HepG2 (cell line): ENCODE results near the gene SH3PXD2A. TPM values are rescaled to one million over a fixed set of nuclear protein-coding genes. Genes with fewer than 3 reads are reported as not detected.

Experiments
- CBFB ChIP-seq: sonication (generic); formaldehyde crosslinking; IDR thresholded peaks from 2 replicates; pipeline ENCODE4 v1.4.0; 2020; ENCODE audit warnings: missing genetic modification reagents
- GATAD2A ChIP-seq: IDR thresholded peaks from 2 replicates; pipeline ENCODE4 v1.6.1; 2016
- HOXA7 ChIP-seq: sonication (generic); formaldehyde crosslinking; IDR thresholded peaks from 2 replicates; pipeline ENCODE4 v1.8.1; 2022; ENCODE audit warnings: mild to moderate bottlenecking, missing genetic modification reagents, moderate library complexity
- MBNL3 ChIP-seq: fragments of 250-450 bp; sonication (Bioruptor Pico); conservative IDR thresholded peaks from 2 replicates; pipeline ENCODE4 v1.8.0; 2022; ENCODE audit warnings: mild to moderate bottlenecking, inconsistent platforms
- MIER3 ChIP-seq: IDR thresholded peaks from 2 replicates; pipeline ENCODE4 v1.6.1; 2016; ENCODE audit warnings: missing compliant biosample characterization, borderline replicate concordance
- RELA ChIP-seq: sonication (generic); formaldehyde crosslinking; IDR thresholded peaks from 2 replicates; pipeline ENCODE4 v1.4.0; 2020; ENCODE audit warnings: missing genetic modification reagents
- REST ChIP-seq, 2 experiments: IDR thresholded peaks; 2 replicates each; pipeline ENCODE4 v1.6.1; 2011 to 2012; ENCODE audit warnings: low read length in 2 of 2, borderline replicate concordance in 1 of 2, low read depth in 1 of 2, mild to moderate bottlenecking in 1 of 2, moderate library complexity in 1 of 2
- SIN3B ChIP-seq: fragments of 150-350 bp; IDR thresholded peaks from 2 replicates; pipeline ENCODE4 v1.6.1; 2014; ENCODE audit warnings: low read length
- SYNCRIP ChIP-seq: fragments of 200-400 bp; formaldehyde crosslinking; IDR thresholded peaks from 2 replicates; pipeline ENCODE4 v1.6.1; 2018; ENCODE audit warnings: mild to moderate bottlenecking, low read depth, low read length; ENCODE audit not compliant: insufficient read depth
- TFAP4 ChIP-seq: sonication (generic); IDR thresholded peaks from 2 replicates; pipeline ENCODE4 v1.6.1; 2016; ENCODE audit warnings: low read depth, borderline replicate concordance
- ZC3H4 ChIP-seq: sonication (generic); formaldehyde crosslinking; IDR thresholded peaks from 2 replicates; pipeline ENCODE4 v1.4.0; 2020; ENCODE audit warnings: missing genetic modification reagents, borderline replicate concordance
- ZNF142 ChIP-seq: sonication (generic); formaldehyde crosslinking; IDR thresholded peaks from 2 replicates; pipeline ENCODE4 v1.4.0; 2020; ENCODE audit warnings: missing genetic modification reagents
- ZNF354B ChIP-seq: sonication (generic); formaldehyde crosslinking; IDR thresholded peaks from 2 replicates; pipeline ENCODE4 v1.8.0; 2022; ENCODE audit warnings: mild to moderate bottlenecking, missing genetic modification reagents
- ZNF512B ChIP-seq: sonication (generic); formaldehyde crosslinking; IDR thresholded peaks from 2 replicates; pipeline ENCODE4 v1.5.1; 2020; ENCODE audit warnings: missing genetic modification reagents, mild to moderate bottlenecking, borderline replicate concordance
- ZNF615 ChIP-seq: sonication (generic); formaldehyde crosslinking; IDR thresholded peaks from 2 replicates; pipeline ENCODE4 v1.5.0; 2020; ENCODE audit warnings: mild to moderate bottlenecking, missing genetic modification reagents, borderline replicate concordance
- ZNF629 ChIP-seq: sonication (generic); formaldehyde crosslinking; conservative IDR thresholded peaks from 2 replicates; pipeline ENCODE4 v1.5.0; 2020; ENCODE audit warnings: missing genetic modification reagents
- polyA plus RNA-seq, 8 experiments: library from polyadenylated mRNA; depleted of rRNA in 3 of 8; stranded (reverse) in 7 of 8; unstranded in 1 of 8; fragments of >200 nt; fragmentation: Illumina TruSeq in 4 of 8; extraction: Trizol in 4 of 8; gene quantifications; 2 replicates each; pipeline versions ENCODE4 v1.2.1 to v1.2.3, GENCODE V29; 2011 to 2016; ENCODE audit warnings: low read depth in 4 of 8, missing spikeins in 1 of 8, mixed read lengths in 1 of 8; ENCODE audit not compliant: insufficient read depth in 1 of 8
- total RNA-seq, 5 experiments: library from RNA; depleted of rRNA; stranded (reverse); fragments of >200 nt; fragmentation: Illumina TruSeq; extraction: Trizol; gene quantifications; 2 replicates each; pipeline ENCODE4 v1.2.3, GENCODE V29; 2016; ENCODE audit warnings: low read depth in 1 of 5

SH3PXD2A gene
- total and polyA plus RNA-seq, 2 of the 13 experiments (the other 11 are each of a cell fraction or from before 2014, with no cell fraction given) = 11.1 to 11.3 TPM

GRCh38 chr10:103660364-103661197 lies 194.8 kb downstream of the SH3PXD2A start (continued):
- TF ChIP-seq ZNF512B (no peak), RELA (CRISPR knock-in tag) (no peak), HOXA7 (CRISPR knock-in tag) (no peak), ZNF354B (CRISPR knock-in tag) (no peak), TFAP4 (peak; percentile 98), ZNF615 (CRISPR knock-in tag) (no peak), MBNL3 (CRISPR knock-in tag) (no peak), SYNCRIP (no peak), CBFB (CRISPR knock-in tag) (no peak), GATAD2A (CRISPR knock-in tag) (peak; percentile 65), ZC3H4 (CRISPR knock-in tag) (peak; percentile 54; the same call in 1 of the 2 replicates), ZNF629 (peak; percentile 35), REST (IDR thresholded peaks at IDR 0.05; ENCODE audit: borderline replicate concordance in 1 of 2, low read depth in 1 of 2, low read length in 2 of 2) (no peak), SIN3B (no peak), MIER3 (CRISPR knock-in tag) (no peak), ZNF142 (peak; percentile 43; the same call in 1 of the 2 replicates)
